GM23248 (cell line): ENCODE results near the gene KIAA1210.

Experiments used
- EZH2 ChIP-seq: fragments of 200-600 bp; sonication (generic); IDR thresholded peaks from 2 replicates; pipeline ENCODE4 v1.6.1; 2018; ENCODE audit warnings: antibody characterized with exemption, mild to moderate bottlenecking; ENCODE audit not compliant: insufficient read depth, poor library complexity, severe bottlenecking
- EZH2phosphoT487 ChIP-seq: fragments of 200-600 bp; sonication (generic); IDR thresholded peaks from 2 replicates; pipeline ENCODE4 v1.6.1; 2018; ENCODE audit warnings: antibody characterized with exemption, moderate library complexity, mild to moderate bottlenecking, low read depth; ENCODE audit not compliant: insufficient read depth

GRCh38 chrX:119062750-119063374 lies 64.8 kb downstream of the KIAA1210 start:
- TF ChIP-seq EZH2phosphoT487 (no peak), EZH2 (no peak)
